WTC11 (cell line): ENCODE data around the gene PAIP2. TPM values are rescaled to one million over a fixed set of nuclear protein-coding genes. Genes with fewer than 3 reads are reported as not detected.

Experiments
- ATAC-seq: fragments of 200-7000 bp; cut with Tn5 transposase; 2 replicates; pipeline ENCODE4 v1.10.0; 2021; ENCODE audit warnings: mild to moderate bottlenecking, moderate library complexity
- CTCF ChIA-PET: fragments of 300-600 bp; sonication (Branson Sonifier 250); formaldehyde crosslinking; loops from one replicate; lab custom pipeline; 2021; ENCODE audit warnings: antibody characterized with exemption; lab: Charles Lee
- POLR2A ChIA-PET: fragments of 350-600 bp; sonication (Branson Sonifier 250); formaldehyde crosslinking; loops from one replicate; lab custom pipeline; 2021; ENCODE audit warnings: antibody characterized with exemption; lab: Charles Lee
- DNase-seq: peaks from one replicate; pipeline ENCODE4 v3.0.0; 2021; ENCODE audit warnings: low spot score
- H3K27ac Mint-ChIP-seq: 2 replicates; pipeline ENCODE4 v1.8.0; 2021; ENCODE audit warnings: mixed read lengths
- H3K27me3 Mint-ChIP-seq: 2 replicates; pipeline ENCODE4 v1.8.0; 2021; ENCODE audit warnings: low read depth, mild to moderate bottlenecking, moderate library complexity, mixed read lengths
- H3K36me3 Mint-ChIP-seq: 2 replicates; pipeline ENCODE4 v1.8.0; 2021; ENCODE audit warnings: mixed read lengths
- H3K4me1 Mint-ChIP-seq: 2 replicates; pipeline ENCODE4 v1.8.0; 2022; ENCODE audit warnings: mixed read lengths
- H3K4me3 Mint-ChIP-seq: 2 replicates; pipeline ENCODE4 v1.8.0; 2021; ENCODE audit warnings: mild to moderate bottlenecking, moderate library complexity, mixed read lengths
- H3K9me3 Mint-ChIP-seq: 2 replicates; pipeline ENCODE4 v1.8.0; 2021; ENCODE audit warnings: mixed read lengths
- ESRRA ChIP-seq: sonication (generic); formaldehyde crosslinking; IDR thresholded peaks from 2 replicates; pipeline ENCODE4 v1.8.1; 2022; ENCODE audit warnings: mild to moderate bottlenecking, missing genetic modification reagents, borderline replicate concordance
- GABPB1 ChIP-seq: sonication (generic); formaldehyde crosslinking; IDR thresholded peaks from 2 replicates; pipeline ENCODE4 v1.8.1; 2023; ENCODE audit warnings: mild to moderate bottlenecking, missing genetic modification reagents
- SP1 ChIP-seq: sonication (generic); formaldehyde crosslinking; conservative IDR thresholded peaks from 2 replicates; pipeline ENCODE4 v1.8.1; 2022; ENCODE audit warnings: missing genetic modification reagents
- TEAD1 ChIP-seq: sonication (generic); formaldehyde crosslinking; IDR thresholded peaks from 2 replicates; pipeline ENCODE4 v1.8.0; 2022; ENCODE audit warnings: mild to moderate bottlenecking, missing genetic modification reagents
- ZNF121 ChIP-seq: sonication (generic); formaldehyde crosslinking; IDR thresholded peaks from 2 replicates; pipeline ENCODE4 v1.8.0; 2023; ENCODE audit warnings: missing genetic modification reagents
- ZNF232 ChIP-seq: sonication (generic); formaldehyde crosslinking; IDR thresholded peaks from 2 replicates; pipeline ENCODE4 v1.8.0; 2022; ENCODE audit warnings: mild to moderate bottlenecking, missing genetic modification reagents
- ZNF263 ChIP-seq: sonication (generic); formaldehyde crosslinking; IDR thresholded peaks from 2 replicates; pipeline ENCODE4 v1.8.1; 2022; ENCODE audit warnings: low read depth, mild to moderate bottlenecking, moderate library complexity, missing genetic modification reagents
- ZNF396 ChIP-seq: fragments of 250-450 bp; sonication (Bioruptor Pico); IDR thresholded peaks from 2 replicates; pipeline ENCODE4 v1.8.0; 2021; ENCODE audit warnings: mild to moderate bottlenecking, moderate library complexity, borderline replicate concordance
- ZNF423 ChIP-seq: fragments of 250-450 bp; sonication (Bioruptor Pico); IDR thresholded peaks from 2 replicates; pipeline ENCODE4 v2.1.2; 2022; ENCODE audit warnings: mild to moderate bottlenecking, moderate library complexity
- total RNA-seq: library from RNA; stranded (reverse); gene quantifications from 3 replicates; pipeline ENCODE4 v1.2.3, GENCODE V29; 2021
- TF ChIP-seq, protein P1 (sequence below): sonication (generic); formaldehyde crosslinking; IDR thresholded peaks from 2 replicates; pipeline ENCODE4 v1.8.0; 2023; ENCODE audit warnings: missing genetic modification reagents, mild to moderate bottlenecking, borderline replicate concordance
- TF ChIP-seq, protein P2 (sequence below): sonication (generic); formaldehyde crosslinking; IDR thresholded peaks from 2 replicates; pipeline ENCODE4 v1.8.1; 2023; ENCODE audit warnings: mild to moderate bottlenecking, missing genetic modification reagents, moderate library complexity
- TF ChIP-seq, protein P3 (sequence below): fragments of 250-450 bp; sonication (Bioruptor Pico); IDR thresholded peaks from 2 replicates; pipeline ENCODE4 v1.9.0; 2021; ENCODE audit warnings: mild to moderate bottlenecking
- TF ChIP-seq, protein P4 (sequence below): fragments of 250-450 bp; sonication (Bioruptor Pico); IDR thresholded peaks from 2 replicates; pipeline ENCODE4 v2.1.2; 2022; ENCODE audit warnings: mild to moderate bottlenecking, moderate library complexity

The PAIP2 gene
- total RNA-seq, 1 experiment from 2014 or later = 126 TPM

DNA sequence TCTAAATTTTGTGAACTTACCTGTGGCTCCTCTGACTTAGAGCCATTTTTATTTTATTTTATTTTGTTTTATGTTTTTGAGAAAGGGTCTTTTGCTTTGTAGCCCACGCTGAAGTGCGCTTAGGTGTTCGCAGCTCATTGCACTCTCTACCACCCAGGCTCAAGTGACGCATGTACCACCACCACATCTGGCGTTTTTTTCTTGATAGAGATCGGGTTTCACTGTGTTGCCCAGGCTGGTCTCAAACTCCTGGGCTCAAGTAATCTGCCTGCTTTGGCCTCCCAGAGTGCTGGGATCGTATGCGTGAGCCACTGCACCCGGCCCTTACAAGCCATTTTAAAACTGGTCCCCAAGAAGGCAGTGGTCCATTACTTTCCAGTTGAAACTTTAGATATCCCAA is 29.6 kb upstream of the PAIP2 start:
- TF ChIP-seq ZNF121 (CRISPR knock-in tag) = 0 out of 2 replicates have a peak, but pooled peaks have one; percentile 29
- no peak for TF ChIP-seq ZNF423 (CRISPR knock-in tag)
- no peak for TF ChIP-seq SP1 (CRISPR knock-in tag)
- TF ChIP-seq, all 79 proteins: peak for 1
- peak; percentile 85 for ATAC-seq
- Mint-ChIP-seq H3K4me3 (peak overlapping the region; percentile 32), H3K9me3 (no peaks in the 10 kb centered on the region), H3K27me3 (no peaks in the 10 kb centered on the region), H3K27ac (peak overlapping the region; percentile 63), H3K36me3 (peaks cover 28% of the 10 kb centered on the region), H3K4me1 (peaks cover 62% of the 10 kb centered on the region)
- DNase-seq = no peak
- CTCF ChIA-PET = interaction anchor here (1.2 kb wide), 1 partner anchor 30 kb away, joined by 3 read pairs; the partner anchor contains the start of gene PAIP2
- POLR2A ChIA-PET = interaction anchor here (0.7 to 1.7 kb wide), 4 partner anchors 12 to 30 kb away, joined by 5 to 7 read pairs (median 6); partner anchors contain the start of genes MATR3 and PAIP2

DNA sequence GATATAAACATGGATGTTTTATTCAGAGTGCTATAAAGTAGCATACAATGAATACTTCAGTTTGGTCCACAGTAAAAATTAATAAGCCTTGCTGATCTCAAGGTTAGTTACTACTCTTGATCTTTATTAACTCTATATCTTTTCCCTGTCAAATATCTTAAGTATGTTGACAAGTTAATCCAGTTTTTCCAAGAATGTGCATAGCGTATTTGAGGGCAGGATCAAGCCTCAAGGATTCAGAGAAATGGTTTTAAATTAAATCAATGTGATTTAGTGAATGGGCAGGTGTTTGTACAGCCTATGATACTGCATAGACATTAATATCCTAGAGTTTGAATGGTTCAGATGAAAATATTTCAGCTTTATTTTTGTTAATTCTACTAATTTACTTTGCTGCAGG is 27.4 kb upstream of the PAIP2 start:
- ATAC-seq = no peak
- H3K27ac Mint-ChIP-seq = no peak overlapping the region
- H3K27me3 Mint-ChIP-seq = no peaks in the 10 kb centered on the region
- H3K4me1 Mint-ChIP-seq = peaks cover 42% of the 10 kb centered on the region
- no peaks in the 10 kb centered on the region for H3K9me3 Mint-ChIP-seq
- POLR2A ChIA-PET = no interaction called here
- TF ChIP-seq ESRRA (CRISPR knock-in tag) = no peak
- TF ChIP-seq, protein P1, sequence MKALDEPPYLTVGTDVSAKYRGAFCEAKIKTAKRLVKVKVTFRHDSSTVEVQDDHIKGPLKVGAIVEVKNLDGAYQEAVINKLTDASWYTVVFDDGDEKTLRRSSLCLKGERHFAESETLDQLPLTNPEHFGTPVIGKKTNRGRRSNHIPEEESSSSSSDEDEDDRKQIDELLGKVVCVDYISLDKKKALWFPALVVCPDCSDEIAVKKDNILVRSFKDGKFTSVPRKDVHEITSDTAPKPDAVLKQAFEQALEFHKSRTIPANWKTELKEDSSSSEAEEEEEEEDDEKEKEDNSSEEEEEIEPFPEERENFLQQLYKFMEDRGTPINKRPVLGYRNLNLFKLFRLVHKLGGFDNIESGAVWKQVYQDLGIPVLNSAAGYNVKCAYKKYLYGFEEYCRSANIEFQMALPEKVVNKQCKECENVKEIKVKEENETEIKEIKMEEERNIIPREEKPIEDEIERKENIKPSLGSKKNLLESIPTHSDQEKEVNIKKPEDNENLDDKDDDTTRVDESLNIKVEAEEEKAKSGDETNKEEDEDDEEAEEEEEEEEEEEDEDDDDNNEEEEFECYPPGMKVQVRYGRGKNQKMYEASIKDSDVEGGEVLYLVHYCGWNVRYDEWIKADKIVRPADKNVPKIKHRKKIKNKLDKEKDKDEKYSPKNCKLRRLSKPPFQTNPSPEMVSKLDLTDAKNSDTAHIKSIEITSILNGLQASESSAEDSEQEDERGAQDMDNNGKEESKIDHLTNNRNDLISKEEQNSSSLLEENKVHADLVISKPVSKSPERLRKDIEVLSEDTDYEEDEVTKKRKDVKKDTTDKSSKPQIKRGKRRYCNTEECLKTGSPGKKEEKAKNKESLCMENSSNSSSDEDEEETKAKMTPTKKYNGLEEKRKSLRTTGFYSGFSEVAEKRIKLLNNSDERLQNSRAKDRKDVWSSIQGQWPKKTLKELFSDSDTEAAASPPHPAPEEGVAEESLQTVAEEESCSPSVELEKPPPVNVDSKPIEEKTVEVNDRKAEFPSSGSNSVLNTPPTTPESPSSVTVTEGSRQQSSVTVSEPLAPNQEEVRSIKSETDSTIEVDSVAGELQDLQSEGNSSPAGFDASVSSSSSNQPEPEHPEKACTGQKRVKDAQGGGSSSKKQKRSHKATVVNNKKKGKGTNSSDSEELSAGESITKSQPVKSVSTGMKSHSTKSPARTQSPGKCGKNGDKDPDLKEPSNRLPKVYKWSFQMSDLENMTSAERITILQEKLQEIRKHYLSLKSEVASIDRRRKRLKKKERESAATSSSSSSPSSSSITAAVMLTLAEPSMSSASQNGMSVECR (CRISPR knock-in tag) = no peak
- TF ChIP-seq, protein P2, sequence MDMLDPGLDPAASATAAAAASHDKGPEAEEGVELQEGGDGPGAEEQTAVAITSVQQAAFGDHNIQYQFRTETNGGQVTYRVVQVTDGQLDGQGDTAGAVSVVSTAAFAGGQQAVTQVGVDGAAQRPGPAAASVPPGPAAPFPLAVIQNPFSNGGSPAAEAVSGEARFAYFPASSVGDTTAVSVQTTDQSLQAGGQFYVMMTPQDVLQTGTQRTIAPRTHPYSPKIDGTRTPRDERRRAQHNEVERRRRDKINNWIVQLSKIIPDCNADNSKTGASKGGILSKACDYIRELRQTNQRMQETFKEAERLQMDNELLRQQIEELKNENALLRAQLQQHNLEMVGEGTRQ (CRISPR knock-in tag) = no peak
- no peak for TF ChIP-seq ZNF396 (CRISPR knock-in tag)
- TF ChIP-seq, protein P3, sequence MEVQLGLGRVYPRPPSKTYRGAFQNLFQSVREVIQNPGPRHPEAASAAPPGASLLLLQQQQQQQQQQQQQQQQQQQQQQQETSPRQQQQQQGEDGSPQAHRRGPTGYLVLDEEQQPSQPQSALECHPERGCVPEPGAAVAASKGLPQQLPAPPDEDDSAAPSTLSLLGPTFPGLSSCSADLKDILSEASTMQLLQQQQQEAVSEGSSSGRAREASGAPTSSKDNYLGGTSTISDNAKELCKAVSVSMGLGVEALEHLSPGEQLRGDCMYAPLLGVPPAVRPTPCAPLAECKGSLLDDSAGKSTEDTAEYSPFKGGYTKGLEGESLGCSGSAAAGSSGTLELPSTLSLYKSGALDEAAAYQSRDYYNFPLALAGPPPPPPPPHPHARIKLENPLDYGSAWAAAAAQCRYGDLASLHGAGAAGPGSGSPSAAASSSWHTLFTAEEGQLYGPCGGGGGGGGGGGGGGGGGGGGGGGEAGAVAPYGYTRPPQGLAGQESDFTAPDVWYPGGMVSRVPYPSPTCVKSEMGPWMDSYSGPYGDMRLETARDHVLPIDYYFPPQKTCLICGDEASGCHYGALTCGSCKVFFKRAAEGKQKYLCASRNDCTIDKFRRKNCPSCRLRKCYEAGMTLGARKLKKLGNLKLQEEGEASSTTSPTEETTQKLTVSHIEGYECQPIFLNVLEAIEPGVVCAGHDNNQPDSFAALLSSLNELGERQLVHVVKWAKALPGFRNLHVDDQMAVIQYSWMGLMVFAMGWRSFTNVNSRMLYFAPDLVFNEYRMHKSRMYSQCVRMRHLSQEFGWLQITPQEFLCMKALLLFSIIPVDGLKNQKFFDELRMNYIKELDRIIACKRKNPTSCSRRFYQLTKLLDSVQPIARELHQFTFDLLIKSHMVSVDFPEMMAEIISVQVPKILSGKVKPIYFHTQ = no peak
- TF ChIP-seq ZNF232 (CRISPR knock-in tag) = no peak
- no peak for TF ChIP-seq ZNF263
- TF ChIP-seq, protein P4, sequence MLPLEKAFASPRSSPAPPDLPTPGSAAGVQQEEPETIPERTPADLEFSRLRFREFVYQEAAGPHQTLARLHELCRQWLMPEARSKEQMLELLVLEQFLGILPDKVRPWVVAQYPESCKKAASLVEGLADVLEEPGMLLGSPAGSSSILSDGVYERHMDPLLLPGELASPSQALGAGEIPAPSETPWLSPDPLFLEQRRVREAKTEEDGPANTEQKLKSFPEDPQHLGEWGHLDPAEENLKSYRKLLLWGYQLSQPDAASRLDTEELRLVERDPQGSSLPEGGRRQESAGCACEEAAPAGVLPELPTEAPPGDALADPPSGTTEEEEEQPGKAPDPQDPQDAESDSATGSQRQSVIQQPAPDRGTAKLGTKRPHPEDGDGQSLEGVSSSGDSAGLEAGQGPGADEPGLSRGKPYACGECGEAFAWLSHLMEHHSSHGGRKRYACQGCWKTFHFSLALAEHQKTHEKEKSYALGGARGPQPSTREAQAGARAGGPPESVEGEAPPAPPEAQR (CRISPR knock-in tag) = no peak
- TF ChIP-seq GABPB1 (CRISPR knock-in tag) = no peak
- no peak for TF ChIP-seq TEAD1 (CRISPR knock-in tag)
- TF ChIP-seq, all 79 proteins: peak for 0
- Mint-ChIP-seq H3K36me3 (peaks cover 50% of the 10 kb centered on the region), H3K4me3 (no peak overlapping the region)
- CTCF ChIA-PET = interaction anchor here (0.6 kb wide), 1 partner anchor 23 kb away, joined by 3 read pairs; no protein-coding TSS in a partner anchor
- no peak for DNase-seq
